ENCODE results near the gene PPA1. TPM values are rescaled to one million over a fixed set of nuclear protein-coding genes. Genes with fewer than 3 reads are reported as not detected.
"Not testable (repeated sequence)": the region's sequence is repeated elsewhere in the genome, so short reads cannot be mapped to it uniquely, and the experiment has no call there.

The PPA1 gene
- total RNA-seq, 2 donors from 2014 or later, result 76.3 to 98.4 TPM

- DNase-seq (ENCODE audit: low spot score), result no peak
- intact Hi-C loops (cut with DNase I), result no loop called here
Observed at GRCh38 chr10:70183304-70183703, 49.9 kb downstream of the PPA1 start.

DNA sequence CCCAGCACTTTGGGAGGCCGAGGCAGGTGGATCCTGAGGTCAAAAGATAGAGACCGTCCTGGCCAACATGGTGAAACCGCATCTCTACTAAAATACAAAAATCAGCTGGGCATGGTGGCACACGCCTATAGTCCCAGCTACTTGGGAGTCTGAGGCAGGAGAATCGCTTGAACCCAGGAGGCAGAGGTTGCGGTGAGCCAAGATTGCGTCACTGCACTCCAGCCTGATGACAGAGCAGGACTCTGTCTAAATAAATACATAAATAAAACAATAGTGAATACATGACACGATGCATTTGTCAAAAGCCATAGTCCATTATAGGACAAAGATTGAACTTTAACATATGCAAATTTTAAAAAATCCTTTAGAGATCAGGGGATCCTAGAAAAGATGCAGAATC is 54.0 kb downstream of the PPA1 start:
- intact Hi-C loops (cut with DNase I); DNase-seq (ENCODE audit: low spot score): not testable (repeated sequence)

- no peak for DNase-seq (ENCODE audit: low spot score)
- intact Hi-C loops (cut with DNase I), result no loop called here
Observed at GRCh38 chr10:70178139-70178725, 55.0 kb downstream of the PPA1 start.

DNA sequence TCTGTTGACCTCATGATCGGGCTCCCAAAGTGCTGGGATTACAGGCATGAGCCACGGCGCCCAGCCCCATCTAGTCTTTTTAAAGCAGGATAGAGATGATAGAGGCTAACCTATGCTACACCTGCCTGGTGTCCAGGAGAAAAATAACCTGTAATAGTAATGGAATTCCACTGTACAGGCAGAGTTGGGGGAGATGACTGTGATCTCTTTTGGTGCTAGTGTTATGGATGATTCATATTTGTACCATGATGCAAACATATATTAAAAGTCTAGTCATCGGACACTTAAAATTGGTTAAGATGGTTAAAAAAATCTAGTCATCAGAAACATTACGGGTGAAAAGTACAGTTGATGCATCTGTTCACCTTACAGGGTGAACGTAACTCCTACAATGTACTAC is 56.8 kb downstream of the PPA1 start:
- no peak for DNase-seq (ENCODE audit: low spot score)
- intact Hi-C loops (cut with DNase I), result no loop called here

GRCh38 chr10:70175516-70175915 is 57.7 kb downstream of the PPA1 start:
- DNase-seq (ENCODE audit: low spot score), result no peak
- intact Hi-C loops (cut with DNase I), result no loop called here

GRCh38 chr10:70174058-70174741 is 59.0 kb downstream of the PPA1 start:
- DNase-seq (ENCODE audit: low spot score), result no peak
- intact Hi-C loops (cut with DNase I), result no loop called here

GRCh38 chr10:70169649-70170364 is 63.4 kb downstream of the PPA1 start:
- intact Hi-C loops (cut with DNase I), result no loop called here
- no peak for DNase-seq (ENCODE audit: low spot score)

DNA sequence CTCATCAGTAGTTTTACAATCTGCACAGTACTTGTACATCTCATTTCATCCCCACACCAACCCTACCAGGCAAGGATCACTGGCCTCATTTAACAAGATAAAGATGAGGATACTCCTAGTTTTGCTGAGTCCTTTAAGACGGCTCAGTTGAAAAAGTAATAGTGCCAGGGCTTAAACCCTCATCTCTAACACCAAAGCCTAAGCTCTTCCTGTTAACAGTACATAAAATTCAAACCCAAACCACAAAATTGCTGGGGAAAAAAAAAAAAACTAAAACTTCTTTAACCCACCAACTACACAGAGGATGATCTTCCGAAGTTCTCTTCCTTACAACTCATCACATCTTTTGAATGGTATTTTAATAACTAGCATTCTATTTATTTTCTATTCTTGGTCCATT is 64.2 kb downstream of the PPA1 start:
- DNase-seq (ENCODE audit: low spot score), result no peak
- intact Hi-C loops (cut with DNase I), result no loop called here

- intact Hi-C loops (cut with DNase I), result no loop called here
- DNase-seq (ENCODE audit: low spot score), result no peak
Observed at GRCh38 chr10:70167246-70167645, 66.0 kb downstream of the PPA1 start.

DNA sequence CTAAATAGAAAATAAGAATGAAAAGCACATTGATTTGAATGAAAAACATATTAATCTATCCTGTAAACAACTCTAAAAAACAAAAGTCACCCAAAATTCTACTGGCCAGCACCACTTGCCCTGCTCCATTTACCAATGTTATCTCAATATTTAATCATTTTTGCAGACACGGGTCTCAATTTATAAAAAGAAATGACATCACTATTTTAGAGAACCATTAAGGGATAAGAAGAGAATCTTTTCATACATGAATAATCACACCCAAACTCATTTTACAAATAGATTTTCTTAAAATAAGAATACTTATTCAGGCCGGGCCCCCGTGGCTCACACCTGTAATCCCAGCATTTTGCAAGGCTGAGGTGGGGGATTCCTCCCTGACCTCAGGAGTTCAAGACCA is 66.8 kb downstream of the PPA1 start:
- DNase-seq (ENCODE audit: low spot score), result no peak
- intact Hi-C loops (cut with DNase I), result no loop called here

- DNase-seq (ENCODE audit: low spot score), result no peak
- intact Hi-C loops (cut with DNase I), result no loop called here
Observed at GRCh38 chr10:70164163-70164562, 69.1 kb downstream of the PPA1 start.

- no peak for DNase-seq (ENCODE audit: low spot score)
- intact Hi-C loops (cut with DNase I), result no loop called here
Observed at GRCh38 chr10:70163448-70163847, 69.8 kb downstream of the PPA1 start.

DNA sequence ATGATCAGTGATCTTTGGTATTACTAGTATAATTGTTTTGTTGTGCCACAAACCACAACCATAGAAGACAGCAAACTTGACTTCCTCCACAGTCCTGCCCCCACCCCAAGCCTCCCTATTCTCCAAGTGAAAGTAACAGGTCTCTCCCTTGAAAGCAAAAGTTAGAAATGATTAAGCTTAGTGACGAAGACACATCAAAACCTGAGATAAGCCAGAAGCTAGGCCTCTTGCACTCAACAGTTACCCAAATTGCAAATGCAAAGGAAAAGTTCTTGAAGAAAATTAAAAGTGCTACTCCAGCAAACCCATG is 70.4 kb downstream of the PPA1 start:
- intact Hi-C loops (cut with DNase I), result no loop called here
- DNase-seq (ENCODE audit: low spot score), result no peak

DNA sequence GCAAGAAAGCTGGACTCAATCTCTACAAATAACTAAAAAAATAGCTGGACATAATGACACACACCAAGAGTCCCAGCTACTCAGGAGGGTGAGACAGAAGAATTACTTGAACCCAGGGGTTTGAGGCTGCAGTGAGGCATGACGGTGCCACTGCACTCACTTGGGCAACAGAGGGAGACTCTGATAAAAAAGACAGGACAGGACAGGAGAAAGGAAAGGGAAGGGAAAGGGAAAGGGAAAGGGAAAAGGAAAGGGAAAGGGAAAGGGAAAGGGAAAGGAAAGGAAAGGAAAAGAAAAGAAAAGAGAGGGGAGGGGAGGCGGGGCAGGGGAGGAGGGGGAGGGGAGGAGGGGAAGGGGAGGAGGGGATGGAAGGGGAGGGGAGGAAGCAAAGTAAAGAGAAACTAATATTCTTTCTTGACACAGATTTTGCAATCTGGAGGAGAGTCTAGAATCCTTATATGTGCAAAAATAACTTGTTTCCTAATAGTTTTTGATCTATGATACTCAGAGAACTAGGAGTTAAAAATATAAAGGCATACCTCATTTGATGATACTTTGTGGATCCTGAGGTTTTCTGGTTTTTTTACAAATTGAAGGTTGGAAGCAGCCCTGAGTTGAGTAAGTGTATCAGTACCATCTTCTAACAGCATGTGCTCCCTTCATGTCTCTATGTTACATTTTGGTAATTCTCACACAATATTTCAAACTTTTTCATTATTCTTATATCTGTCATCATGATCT is 70.9 kb downstream of the PPA1 start:
- DNase-seq (ENCODE audit: low spot score), result no peak
- intact Hi-C loops (cut with DNase I), result no loop called here

GRCh38 chr10:70160798-70161197 is 72.4 kb downstream of the PPA1 start:
- intact Hi-C loops (cut with DNase I), result no loop called here
- no peak for DNase-seq (ENCODE audit: low spot score)

DNA sequence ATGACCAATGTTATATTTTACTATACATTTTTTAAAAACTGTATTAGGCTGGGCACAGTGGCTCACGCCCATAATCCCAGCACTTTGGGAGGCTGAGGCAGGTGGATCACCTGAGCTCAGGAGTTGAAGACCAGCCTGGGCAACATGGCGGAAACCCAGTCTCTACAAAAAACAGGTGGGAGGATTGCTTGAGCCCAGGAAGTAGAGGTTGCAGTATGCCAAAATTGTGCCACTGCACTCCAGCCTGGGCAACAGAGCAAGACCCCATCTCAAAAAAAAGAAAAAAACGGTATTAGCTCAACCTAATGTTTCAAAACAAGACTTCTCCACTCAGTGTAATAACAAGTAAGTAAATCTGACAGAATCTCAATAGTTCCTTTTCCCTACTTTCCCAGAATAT is 73.9 kb downstream of the PPA1 start:
- intact Hi-C loops (cut with DNase I); DNase-seq (ENCODE audit: low spot score): not testable (repeated sequence)

DNA sequence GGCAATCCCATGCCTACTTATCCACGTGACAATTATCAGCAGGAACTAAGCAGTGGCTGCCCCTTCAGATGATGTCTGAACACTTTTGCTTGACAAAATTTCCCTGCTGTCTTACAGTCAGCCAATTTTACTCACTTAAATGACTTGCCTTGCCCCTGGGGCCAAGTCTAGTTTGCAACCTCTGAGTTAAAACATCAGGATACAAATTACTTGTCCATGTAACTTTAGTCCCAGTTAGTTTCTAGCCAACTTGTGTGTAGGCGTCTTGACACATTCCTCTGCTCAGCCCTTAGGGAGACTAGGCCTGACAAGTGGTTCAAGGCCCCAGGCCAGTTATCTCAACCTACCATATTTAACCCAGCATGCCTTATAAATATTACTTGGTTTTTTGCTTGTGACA is 75.1 kb downstream of the PPA1 start:
- intact Hi-C loops (cut with DNase I), result no loop called here
- no peak for DNase-seq (ENCODE audit: low spot score)

DNA sequence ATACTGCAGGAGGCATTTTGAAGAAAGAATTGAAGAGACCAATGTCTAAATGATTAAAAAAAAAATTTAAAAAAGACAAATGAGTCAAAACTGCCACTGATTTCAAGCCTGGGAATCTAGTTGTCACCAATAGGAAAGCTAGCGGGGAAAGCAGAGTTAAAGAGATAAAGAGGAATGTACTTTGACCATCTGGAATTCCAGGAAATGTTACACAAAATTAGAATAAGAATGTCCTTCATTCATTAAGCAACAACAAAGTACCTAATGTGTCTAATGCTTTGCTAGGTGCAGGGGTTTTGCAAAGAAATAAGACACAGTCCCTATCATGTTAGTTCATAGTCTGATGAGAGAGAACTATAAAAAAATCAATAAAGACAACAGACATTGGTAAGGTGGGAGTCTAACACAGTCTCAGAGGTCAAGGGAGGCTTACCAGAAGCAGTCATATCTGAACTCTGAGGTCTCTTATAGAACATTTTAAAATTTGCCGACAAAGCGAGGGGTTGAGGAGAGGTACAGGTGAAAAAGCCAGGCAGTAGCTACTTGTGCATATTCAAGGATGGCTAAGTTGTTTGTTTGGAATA is 77.9 kb downstream of the PPA1 start:
- intact Hi-C loops (cut with DNase I), result no loop called here

More for the DNA sequence above, 77.9 kb downstream of the PPA1 start:
- no peak for DNase-seq (ENCODE audit: low spot score)

All from posterior vena cava (tissue), 2 donors.